ENCODE data around the gene C7. TPM values are rescaled to one million over a fixed set of nuclear protein-coding genes. Genes with fewer than 3 reads are reported as not detected.

C7 gene
- total RNA-seq, 1 experiment from 2014 or later: 11.7 TPM

GRCh38 chr5:40988746-40989510 lies 79.6 kb downstream of the C7 start:
- Histone ChIP-seq H3K27me3 (replicated peaks; ENCODE audit: insufficient read depth, low read depth, low read length, poor library complexity) (no peaks in the 10 kb centered on the region), H3K4me3 (ENCODE audit: low read depth, low read length, poor library complexity, severe bottlenecking) (no peak overlapping the region), H3K9me3 (ENCODE audit: low read depth, low read length, poor library complexity, severe bottlenecking) (no peaks in the 10 kb centered on the region), H3K4me1 (ENCODE audit: insufficient read depth, low read length, poor library complexity, severe bottlenecking) (no peaks in the 10 kb centered on the region), H3K27ac (ENCODE audit: low read depth, low read length, poor library complexity, severe bottlenecking) (no peak overlapping the region), H3K36me3 (ENCODE audit: insufficient read depth, low read length, poor library complexity, severe bottlenecking) (no peaks in the 10 kb centered on the region)
- TF ChIP-seq EZH2 (IDR thresholded peaks at IDR 0.05; ENCODE audit: borderline replicate concordance, low read depth, low read length, poor library complexity, severe bottlenecking) (no peak), CTCF (conservative IDR thresholded peaks at IDR 0.05; ENCODE audit: low read depth, low read length) (no peak)
- no peak for DNase-seq (ENCODE audit: low spot score)
- BruUV-seq (replicated peaks): no TSS peak
- ChIA-PET POLR2A (ENCODE audit: low non-redundant PET) (no interaction called here), CTCF (no interaction called here)
- intact Hi-C loops (cut with micrococcal nuclease; ENCODE audit: unreplicated experiment): no loop called here

GRCh38 chr5:40991168-40991980 lies 82.1 kb downstream of the C7 start:
- ChIA-PET POLR2A (ENCODE audit: low non-redundant PET) (no interaction called here), CTCF (no interaction called here)
- no peak for DNase-seq (ENCODE audit: low spot score)
- no peak for TF ChIP-seq EZH2 (IDR thresholded peaks at IDR 0.05; ENCODE audit: borderline replicate concordance, low read depth, low read length, poor library complexity, severe bottlenecking)
- TF ChIP-seq CTCF (conservative IDR thresholded peaks at IDR 0.05; ENCODE audit: low read depth, low read length): no peak
- Histone ChIP-seq H3K27ac (ENCODE audit: low read depth, low read length, poor library complexity, severe bottlenecking) (no peak overlapping the region), H3K9me3 (ENCODE audit: low read depth, low read length, poor library complexity, severe bottlenecking) (no peaks in the 10 kb centered on the region), H3K4me1 (ENCODE audit: insufficient read depth, low read length, poor library complexity, severe bottlenecking) (no peaks in the 10 kb centered on the region), H3K36me3 (ENCODE audit: insufficient read depth, low read length, poor library complexity, severe bottlenecking) (no peaks in the 10 kb centered on the region), H3K4me3 (ENCODE audit: low read depth, low read length, poor library complexity, severe bottlenecking) (no peak overlapping the region), H3K27me3 (replicated peaks; ENCODE audit: insufficient read depth, low read depth, low read length, poor library complexity) (no peaks in the 10 kb centered on the region)
- BruUV-seq (replicated peaks): no TSS peak
- intact Hi-C loops (cut with micrococcal nuclease; ENCODE audit: unreplicated experiment): no loop called here

GRCh38 chr5:40991981-40992559 lies 82.8 kb downstream of the C7 start:
- ChIA-PET POLR2A (ENCODE audit: low non-redundant PET) (no interaction called here), CTCF (no interaction called here)
- H3K4me3 ChIP-seq (ENCODE audit: low read depth, low read length, poor library complexity, severe bottlenecking): no peak overlapping the region
- BruUV-seq (replicated peaks): no TSS peak
- H3K9me3 ChIP-seq (ENCODE audit: low read depth, low read length, poor library complexity, severe bottlenecking): no peaks in the 10 kb centered on the region
- no peak overlapping the region for H3K27ac ChIP-seq (ENCODE audit: low read depth, low read length, poor library complexity, severe bottlenecking)
- no peaks in the 10 kb centered on the region for H3K4me1 ChIP-seq (ENCODE audit: insufficient read depth, low read length, poor library complexity, severe bottlenecking)
- TF ChIP-seq EZH2 (IDR thresholded peaks at IDR 0.05; ENCODE audit: borderline replicate concordance, low read depth, low read length, poor library complexity, severe bottlenecking) (no peak), CTCF (conservative IDR thresholded peaks at IDR 0.05; ENCODE audit: low read depth, low read length) (no peak)
- no peaks in the 10 kb centered on the region for H3K27me3 ChIP-seq (replicated peaks; ENCODE audit: insufficient read depth, low read depth, low read length, poor library complexity)
- DNase-seq (ENCODE audit: low spot score): no peak
- no peaks in the 10 kb centered on the region for H3K36me3 ChIP-seq (ENCODE audit: insufficient read depth, low read length, poor library complexity, severe bottlenecking)
- intact Hi-C loops (cut with micrococcal nuclease; ENCODE audit: unreplicated experiment): no loop called here
